H54 (cell line): Measurements from ENCODE around the gene C10orf71.

ENCODE experiments used
- DNase-seq: peaks from one replicate; pipeline ENCODE4 v3.0.0; 2011; ENCODE audit warnings: low spot score, mixed read lengths; ENCODE audit not compliant: insufficient read length
- FAIRE-seq: peaks from 3 replicates; lab custom pipeline; 2011; peaks lifted over from hg19 to GRCh38; lab: Jason Lieb, UNC
- POLR2A ChIP-seq: IDR thresholded peaks from 2 replicates; pipeline ENCODE4 v1.6.1; 2011; ENCODE audit warnings: low read depth, mild to moderate bottlenecking, low read length

Gene C10orf71

GRCh38 chr10:49353895-49354566 is 55.1 kb downstream of the C10orf71 start:
- FAIRE-seq = no peak
- DNase-seq = no peak
- TF ChIP-seq POLR2A = no peak

- no peak for TF ChIP-seq POLR2A
- FAIRE-seq = no peak
- no peak for DNase-seq
Measured at GRCh38 chr10:49354593-49354992, 55.6 kb downstream of the C10orf71 start.

- DNase-seq (no peak), FAIRE-seq (no peak)
- no peak for TF ChIP-seq POLR2A
Measured at GRCh38 chr10:49355221-49355620, 56.3 kb downstream of the C10orf71 start.

GRCh38 chr10:49356181-49356580 is 57.2 kb downstream of the C10orf71 start:
- TF ChIP-seq POLR2A = no peak
- FAIRE-seq (no peak), DNase-seq (no peak)

- TF ChIP-seq POLR2A = no peak
- FAIRE-seq = no peak
- no peak for DNase-seq
Measured at GRCh38 chr10:49356944-49357343, 58.0 kb downstream of the C10orf71 start.

GRCh38 chr10:49357910-49358309 is 58.9 kb downstream of the C10orf71 start:
- FAIRE-seq (no peak), DNase-seq (no peak)
- no peak for TF ChIP-seq POLR2A

- DNase-seq (no peak), FAIRE-seq (no peak)
- no peak for TF ChIP-seq POLR2A
Measured at GRCh38 chr10:49359349-49360270, 60.6 kb downstream of the C10orf71 start.

GRCh38 chr10:49360271-49361177 is 61.6 kb downstream of the C10orf71 start:
- TF ChIP-seq POLR2A = no peak
- DNase-seq (no peak), FAIRE-seq (no peak)

- no peak for FAIRE-seq
Measured at GRCh38 chr10:49361178-49361554, 62.2 kb downstream of the C10orf71 start.

GRCh38 chr10:49361735-49362568 is 63.0 kb downstream of the C10orf71 start:
- TF ChIP-seq POLR2A = no peak
- FAIRE-seq = no peak

More at GRCh38 chr10:49361178-49361554, 62.2 kb downstream of the C10orf71 start:
- no peak for DNase-seq
- no peak for TF ChIP-seq POLR2A

GRCh38 chr10:49362596-49363260 is 63.8 kb downstream of the C10orf71 start:
- no peak for FAIRE-seq
- no peak for DNase-seq
- no peak for TF ChIP-seq POLR2A

More at GRCh38 chr10:49361735-49362568, 63.0 kb downstream of the C10orf71 start:
- DNase-seq = no peak
